ENCODE data around the gene CDH2.

The CDH2 gene

GRCh38 chr18:28018351-28018750 is 158.6 kb downstream of the CDH2 start:
- Mint-ChIP-seq H3K4me1 (peaks cover 4% of the 10 kb centered on the region), H3K27me3 (ENCODE audit: low read depth) (no peaks in the 10 kb centered on the region), H3K4me3 (no peak overlapping the region), H3K36me3 (ENCODE audit: low read depth) (peaks cover 10% of the 10 kb centered on the region), H3K27ac (no peak overlapping the region), H3K9me3 (no peaks in the 10 kb centered on the region)
- TF ChIP-seq CTCF (IDR thresholded peaks at IDR 0.05; ENCODE audit: unreplicated experiment in 3 of 3) = no peak

- H3K4me1 Mint-ChIP-seq = peaks cover 4% of the 10 kb centered on the region
These were observed 161.3 kb downstream of the CDH2 start for GRCh38 chr18:28015671-28016070.

GRCh38 chr18:28013066-28013465 is 163.9 kb downstream of the CDH2 start:
- peak; percentile 32 to 61 (median 46) for TF ChIP-seq CTCF (IDR thresholded peaks at IDR 0.05; ENCODE audit: unreplicated experiment in 3 of 3)
- Mint-ChIP-seq H3K36me3 (ENCODE audit: low read depth) (peaks cover 35% of the 10 kb centered on the region), H3K4me3 (no peak overlapping the region), H3K9me3 (no peaks in the 10 kb centered on the region), H3K27ac (no peak overlapping the region), H3K27me3 (ENCODE audit: low read depth) (no peaks in the 10 kb centered on the region), H3K4me1 (peaks cover 4% of the 10 kb centered on the region)

More at GRCh38 chr18:28015671-28016070, 161.3 kb downstream of the CDH2 start:
- Mint-ChIP-seq H3K27me3 (ENCODE audit: low read depth) (no peaks in the 10 kb centered on the region), H3K27ac (no peak overlapping the region), H3K4me3 (no peak overlapping the region), H3K9me3 (no peaks in the 10 kb centered on the region), H3K36me3 (ENCODE audit: low read depth) (peaks cover 19% of the 10 kb centered on the region)
- TF ChIP-seq CTCF (IDR thresholded peaks at IDR 0.05; ENCODE audit: unreplicated experiment in 3 of 3) = no peak

- Mint-ChIP-seq H3K4me1 (peaks cover 4% of the 10 kb centered on the region), H3K9me3 (no peaks in the 10 kb centered on the region), H3K27me3 (ENCODE audit: low read depth) (no peaks in the 10 kb centered on the region), H3K36me3 (ENCODE audit: low read depth) (peaks cover 28% of the 10 kb centered on the region), H3K27ac (no peak overlapping the region), H3K4me3 (no peak overlapping the region)
- TF ChIP-seq CTCF (IDR thresholded peaks at IDR 0.05; ENCODE audit: unreplicated experiment in 3 of 3) = no peak
These were observed 164.6 kb downstream of the CDH2 start for GRCh38 chr18:28012336-28012735.

- Mint-ChIP-seq H3K27me3 (ENCODE audit: low read depth) (no peaks in the 10 kb centered on the region), H3K4me3 (no peak overlapping the region), H3K27ac (no peak overlapping the region), H3K36me3 (ENCODE audit: low read depth) (peaks cover 40% of the 10 kb centered on the region), H3K4me1 (peaks cover 19% of the 10 kb centered on the region), H3K9me3 (no peaks in the 10 kb centered on the region)
- no peak for TF ChIP-seq CTCF (IDR thresholded peaks at IDR 0.05; ENCODE audit: unreplicated experiment in 3 of 3)
These were observed 167.3 kb downstream of the CDH2 start for GRCh38 chr18:28009589-28009988.

- no peak for TF ChIP-seq CTCF (IDR thresholded peaks at IDR 0.05; ENCODE audit: unreplicated experiment in 3 of 3)
- no peaks in the 10 kb centered on the region for H3K9me3 Mint-ChIP-seq
- no peaks in the 10 kb centered on the region for H3K27me3 Mint-ChIP-seq (ENCODE audit: low read depth)
- peaks cover 16% of the 10 kb centered on the region for H3K4me1 Mint-ChIP-seq
- no peak overlapping the region for H3K4me3 Mint-ChIP-seq
- peaks cover 47% of the 10 kb centered on the region for H3K36me3 Mint-ChIP-seq (ENCODE audit: low read depth)
- H3K27ac Mint-ChIP-seq = no peak overlapping the region
These were observed 169.1 kb downstream of the CDH2 start for GRCh38 chr18:28007841-28008240.
